NOMO-1 treated with dmso at 0.1 percent for 144 hours (cell line): ENCODE measurements around the gene NINL.
A peak's percentile ranks its signal among the peaks of the same experiment; 100 is the strongest.
"Not testable (repeated sequence)": the region's sequence is repeated elsewhere in the genome, so short reads cannot be mapped to it uniquely, and the experiment has no call there.

Source experiments
- DNase-seq: peaks from one replicate; lab custom pipeline; 2025; ENCODE audit not compliant: unreplicated experiment; lab: John Stamatoyannopoulos, UW

NINL gene

DNA sequence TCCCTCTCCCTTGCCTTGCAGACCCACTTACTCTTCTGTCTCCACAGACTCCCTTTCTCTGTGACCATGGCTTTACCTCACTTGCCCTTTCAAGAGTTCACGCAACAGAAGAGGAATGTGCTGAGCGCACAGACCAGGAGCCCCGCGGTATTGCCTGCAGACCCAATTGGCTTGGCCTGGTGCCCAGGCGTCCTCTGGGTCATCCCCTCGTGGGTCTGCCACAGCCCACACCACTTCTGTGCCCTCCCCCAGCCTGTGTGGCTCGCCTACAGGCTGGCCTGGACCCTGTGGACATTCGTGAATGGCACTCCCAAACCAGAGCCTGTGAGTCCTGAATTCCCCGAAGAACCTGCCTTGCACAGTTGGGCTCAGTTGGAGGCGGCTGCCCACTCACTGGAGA, 15.3 kb upstream of the NINL start:
- DNase-seq, result no peak

DNA sequence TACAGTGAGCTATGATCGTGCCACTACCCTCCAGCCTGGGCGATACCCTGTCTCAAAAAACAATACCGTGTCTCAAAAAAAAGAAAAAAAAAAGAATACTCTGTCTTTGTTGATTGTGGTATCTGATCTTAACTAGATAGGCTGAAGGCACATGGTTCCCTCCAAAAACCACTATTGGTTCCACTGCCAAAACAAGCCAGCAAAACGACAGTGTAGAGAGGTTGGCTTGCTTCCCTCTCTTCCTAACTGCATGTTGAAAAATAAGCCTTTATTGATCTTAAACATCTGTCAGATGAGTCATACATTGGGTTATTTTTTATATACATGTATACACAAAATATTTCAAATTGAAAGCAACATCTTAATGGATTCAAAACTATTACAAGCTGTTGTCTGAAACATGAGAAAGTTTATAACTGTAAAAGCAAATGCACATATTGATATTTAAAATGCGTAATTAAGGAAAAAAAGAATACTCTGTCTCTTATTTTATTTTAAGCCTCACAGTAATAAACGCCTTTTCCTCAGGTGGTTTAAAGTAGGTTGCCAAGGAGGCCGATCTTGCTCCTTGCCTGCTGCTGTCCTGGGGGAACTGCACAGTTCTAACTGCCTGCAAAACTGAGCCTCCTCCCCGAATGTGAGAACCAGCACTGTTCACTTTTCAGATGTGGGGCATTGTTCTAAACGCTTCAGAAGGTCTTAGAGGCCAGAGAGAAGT, 7.0 kb upstream of the NINL start:
- no peak for DNase-seq

DNA sequence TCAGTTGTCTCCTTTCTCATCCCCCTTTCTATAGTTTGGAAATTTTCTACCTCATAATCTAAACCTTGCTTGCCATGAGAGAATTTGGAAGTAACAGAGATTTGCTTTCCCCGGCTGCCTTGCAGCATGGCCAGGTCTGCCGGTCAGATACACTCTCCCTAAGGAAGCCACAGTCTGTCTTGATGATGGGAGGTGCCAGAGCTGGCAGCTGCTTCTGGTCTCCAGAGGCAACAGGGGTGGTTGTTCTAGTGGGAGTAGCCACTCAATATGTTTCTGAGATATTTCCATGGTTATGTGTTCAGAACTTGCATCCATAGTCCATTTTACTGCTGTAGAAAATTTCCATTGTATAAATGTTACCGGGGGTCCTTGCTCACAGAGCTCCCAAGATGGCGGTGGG, 5.4 kb upstream of the NINL start:
- not testable (repeated sequence) for DNase-seq

DNA sequence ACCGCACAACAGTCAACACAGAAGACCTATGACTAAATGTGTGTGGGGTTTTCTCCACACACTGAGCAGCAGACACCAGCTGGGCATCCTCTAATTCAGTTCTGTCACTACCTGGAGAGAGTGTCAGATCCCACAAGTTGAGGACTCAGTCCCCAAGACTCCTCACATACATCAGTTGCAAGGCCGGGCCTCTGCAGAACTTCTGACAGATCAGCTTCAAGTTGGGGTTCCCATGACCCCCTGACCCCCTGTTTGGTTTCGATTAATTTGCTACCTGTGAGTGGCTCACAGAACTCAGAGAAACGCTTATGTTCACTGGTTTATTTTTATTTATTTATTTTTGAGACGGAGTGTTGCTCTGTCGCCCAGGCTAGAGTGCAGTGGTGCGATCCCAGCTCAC, 3.2 kb upstream of the NINL start:
- DNase-seq, result no peak

DNA sequence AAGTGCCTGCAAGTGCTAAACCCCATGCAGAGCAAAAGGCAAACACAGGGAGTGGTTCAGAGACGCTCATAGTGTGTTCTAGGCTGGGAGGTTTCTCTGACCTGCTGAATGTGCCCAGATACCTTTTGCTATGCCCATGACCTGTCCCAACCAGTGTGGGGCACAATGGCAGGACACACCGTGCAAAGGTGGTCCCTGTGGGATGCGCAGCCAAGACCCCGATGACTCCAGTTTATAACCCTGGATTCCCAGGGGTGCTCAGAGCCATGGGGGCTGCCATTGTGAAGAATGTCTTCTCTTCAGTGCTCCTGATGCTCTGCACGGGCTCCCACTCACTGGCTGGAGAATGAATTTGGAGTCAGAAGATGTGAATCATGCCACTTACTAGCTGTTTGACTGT, 2.2 kb upstream of the NINL start:
- DNase-seq, result no peak

DNA sequence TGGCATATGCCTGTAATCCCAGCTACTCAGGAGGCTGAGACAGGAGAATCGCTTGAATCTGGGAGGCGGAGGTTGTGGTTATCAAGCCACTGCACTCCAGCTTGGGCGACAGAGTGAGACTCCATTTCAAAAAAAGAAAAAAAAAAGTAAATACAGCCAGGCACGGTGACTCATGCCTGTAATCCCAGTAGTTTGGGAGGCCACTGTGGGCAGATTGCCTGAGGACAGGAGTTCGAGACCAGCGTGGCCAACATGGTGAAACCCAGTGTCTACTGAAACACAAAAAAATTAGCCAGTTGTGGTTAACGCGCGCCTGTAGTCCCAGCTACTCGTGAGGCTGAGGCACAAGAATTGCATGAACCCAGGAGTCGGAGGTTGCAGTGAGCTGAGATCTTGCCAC, 1.5 kb upstream of the NINL start:
- DNase-seq, result no peak

DNA sequence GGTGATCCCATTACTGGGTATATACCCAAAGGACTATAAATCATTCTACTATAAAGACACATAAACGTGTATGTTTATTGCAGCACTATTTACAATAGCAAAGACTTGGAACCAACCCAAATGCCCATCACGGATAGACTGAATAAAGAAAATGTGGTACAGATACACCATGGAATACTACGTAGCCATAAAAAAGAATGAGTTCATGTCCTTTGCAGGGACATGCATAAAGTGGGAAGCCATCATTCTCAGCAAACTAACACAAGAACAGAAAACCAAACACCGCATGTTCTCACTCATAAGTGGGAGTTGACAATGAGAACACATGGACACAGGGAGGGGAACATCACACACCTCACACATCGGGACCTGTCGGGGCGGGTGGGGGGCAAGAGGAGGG, 1.7 kb downstream of the NINL start:
- not testable (repeated sequence) for DNase-seq

DNA sequence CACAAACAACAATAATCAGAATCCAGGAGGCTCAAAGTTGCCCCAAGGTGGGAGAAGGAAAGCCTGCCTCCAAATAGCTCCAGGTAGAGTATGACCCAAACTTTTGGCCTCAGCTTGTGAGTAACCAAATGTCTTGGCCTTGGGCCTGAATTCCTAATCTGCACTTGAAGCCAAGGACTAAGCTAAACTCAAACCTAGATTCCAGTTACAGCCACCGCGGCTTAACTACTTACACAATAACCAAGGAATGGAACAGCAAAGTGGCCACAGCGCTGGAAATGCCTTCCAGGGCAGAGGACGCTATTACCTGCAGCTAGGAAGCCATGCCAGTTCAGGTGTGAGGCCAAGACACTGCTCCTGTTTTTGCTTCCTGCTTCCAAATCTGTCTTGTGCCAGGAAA, 4.6 kb downstream of the NINL start:
- no peak for DNase-seq

DNA sequence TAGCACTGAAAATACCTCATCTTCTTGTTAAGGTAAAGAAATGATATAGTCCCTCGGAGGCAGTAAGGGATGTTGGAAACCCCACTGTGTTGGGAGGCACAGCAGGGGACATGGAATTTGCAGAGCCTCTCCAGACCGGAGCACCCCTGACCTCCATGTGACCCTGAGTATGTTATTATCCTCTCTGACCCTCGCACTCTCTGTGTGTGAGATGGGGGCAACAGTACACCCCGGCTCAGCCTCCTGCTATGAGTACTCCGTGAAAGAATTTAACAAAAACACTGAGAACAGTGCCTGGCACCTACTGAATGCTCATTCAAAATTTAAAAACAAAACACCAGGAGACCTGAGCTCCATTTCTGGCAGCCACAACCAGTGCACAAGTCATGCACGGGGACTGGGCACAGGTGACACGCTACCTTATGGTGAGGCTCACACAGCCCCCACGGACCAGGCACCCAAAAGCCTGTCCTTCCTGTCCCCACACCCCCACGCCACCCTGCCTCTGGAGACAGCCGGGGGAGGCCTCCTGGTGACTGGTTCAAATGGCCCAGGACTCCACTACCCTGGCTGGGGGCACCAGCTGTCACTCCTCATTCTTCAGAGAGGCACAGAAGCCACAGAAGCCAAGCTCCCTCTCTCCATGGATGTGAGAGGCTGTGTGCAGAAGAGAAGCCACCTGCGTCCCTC, 6.1 kb downstream of the NINL start:
- DNase-seq, result no peak

DNA sequence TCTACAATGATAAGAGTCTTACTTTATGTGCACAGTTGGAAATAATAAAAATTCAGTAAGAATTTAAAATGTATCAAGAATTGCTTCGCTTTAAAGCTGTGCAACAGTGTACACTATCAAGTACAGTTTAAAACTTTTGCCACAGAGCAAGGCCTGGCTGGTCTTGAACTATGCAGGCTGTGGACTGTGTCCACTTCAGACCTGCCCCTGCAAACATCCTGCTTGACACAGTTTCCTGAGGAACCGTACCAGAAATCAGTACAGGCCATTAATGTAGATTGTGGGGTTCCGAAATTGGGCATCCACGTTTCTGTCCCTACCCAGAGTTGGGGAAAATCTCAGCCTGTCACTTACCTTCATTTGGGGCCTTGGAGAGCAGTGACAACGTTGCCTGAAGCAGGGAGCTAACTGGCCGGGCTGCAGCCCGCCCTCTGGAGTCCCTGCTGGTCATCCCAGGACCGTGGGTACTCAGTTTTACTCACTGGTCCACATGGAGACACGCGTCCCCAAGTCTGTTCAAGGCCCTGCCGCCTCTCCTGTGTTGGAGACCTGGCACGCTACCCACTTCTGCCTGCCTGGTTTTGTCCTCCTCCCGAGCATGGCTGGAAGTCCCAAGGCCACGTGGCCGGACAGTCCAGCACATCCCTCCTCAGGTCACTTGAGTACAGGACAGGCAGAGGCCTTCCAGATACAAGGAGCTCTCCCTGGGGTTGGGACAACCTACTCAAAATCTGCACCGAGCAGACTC, 8.4 kb downstream of the NINL start:
- no peak for DNase-seq

DNA sequence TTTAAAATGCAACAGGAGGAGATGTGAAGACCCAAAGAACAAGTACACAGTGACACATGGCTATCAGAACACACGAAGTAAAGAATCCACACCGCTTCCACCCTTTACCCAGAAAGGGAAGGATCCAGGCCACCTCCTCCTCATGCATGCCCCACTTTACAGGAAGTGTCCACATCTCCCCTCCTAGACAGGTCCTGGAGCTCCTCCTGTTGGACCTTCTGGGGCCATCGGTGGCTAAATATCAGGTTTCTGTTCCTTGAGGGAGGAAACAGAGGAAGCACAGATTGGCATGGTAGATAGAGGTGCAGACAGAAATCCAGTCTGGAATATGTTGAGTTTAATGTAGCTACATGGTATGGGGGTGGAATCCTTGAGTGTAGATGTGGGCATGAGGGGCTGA, 10.9 kb downstream of the NINL start:
- DNase-seq, result peak; percentile 35

DNA sequence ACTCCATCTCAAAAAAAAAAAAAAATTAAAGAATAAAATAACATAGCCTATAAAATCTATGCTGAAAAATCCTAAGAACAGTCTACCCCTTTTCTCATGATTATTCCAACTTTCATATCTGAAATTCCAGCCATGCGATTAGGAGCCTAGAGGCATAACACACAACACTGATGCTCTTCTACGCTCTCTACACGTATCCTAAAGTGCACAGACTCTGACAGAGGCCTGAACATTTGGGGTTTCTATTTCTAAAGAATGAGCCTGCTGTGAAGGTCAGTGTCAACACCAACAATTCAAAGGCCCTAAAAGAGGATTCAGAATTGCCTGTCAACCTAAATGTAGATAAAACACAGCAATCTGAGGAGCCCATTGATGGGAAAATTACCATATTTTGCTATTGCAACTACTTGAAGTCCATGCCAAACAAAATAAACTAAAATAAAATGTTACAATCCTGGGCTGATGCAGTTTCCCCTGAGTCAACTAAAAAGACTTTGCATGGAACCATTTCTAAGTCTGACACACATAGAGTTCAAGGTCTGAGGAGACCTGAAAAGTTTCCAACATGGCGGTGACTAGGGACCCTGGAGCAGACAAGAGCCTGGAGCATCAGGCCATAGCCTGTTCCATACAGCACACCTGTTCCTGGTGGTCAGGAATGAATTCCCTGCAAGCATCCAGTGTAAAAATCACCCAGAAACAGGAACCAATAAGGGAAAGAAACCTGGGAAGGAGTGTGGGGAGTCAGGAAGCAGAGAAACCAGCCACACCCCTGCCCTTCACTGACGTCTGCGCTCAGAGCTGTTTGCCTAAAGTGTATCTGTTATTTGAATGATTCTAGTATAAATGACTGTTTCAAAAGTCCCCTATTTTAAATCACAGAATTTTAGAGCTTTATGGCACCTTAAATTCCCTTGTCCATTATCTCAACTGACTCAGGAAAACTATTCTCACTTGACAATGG, 11.8 kb downstream of the NINL start:
- no peak for DNase-seq

DNA sequence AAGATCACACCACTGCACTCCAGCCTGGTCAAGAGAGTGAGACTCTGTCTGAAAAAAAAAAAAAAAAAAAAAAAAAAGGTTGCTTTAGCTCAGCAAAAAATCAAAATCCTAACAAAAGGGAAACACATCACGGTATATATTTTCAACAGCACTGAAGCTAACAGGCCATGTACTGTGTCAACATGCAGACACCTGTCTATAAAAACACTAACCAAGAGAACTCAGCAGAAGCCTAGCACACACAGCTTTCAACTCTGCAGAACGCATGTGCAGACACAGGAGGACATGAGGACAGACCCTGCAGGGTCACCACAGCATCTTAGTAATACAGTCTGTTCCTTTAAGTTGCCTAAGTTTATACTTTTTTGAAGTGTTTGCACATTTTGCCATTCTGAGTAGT, 13.5 kb downstream of the NINL start:
- DNase-seq, result no peak

DNA sequence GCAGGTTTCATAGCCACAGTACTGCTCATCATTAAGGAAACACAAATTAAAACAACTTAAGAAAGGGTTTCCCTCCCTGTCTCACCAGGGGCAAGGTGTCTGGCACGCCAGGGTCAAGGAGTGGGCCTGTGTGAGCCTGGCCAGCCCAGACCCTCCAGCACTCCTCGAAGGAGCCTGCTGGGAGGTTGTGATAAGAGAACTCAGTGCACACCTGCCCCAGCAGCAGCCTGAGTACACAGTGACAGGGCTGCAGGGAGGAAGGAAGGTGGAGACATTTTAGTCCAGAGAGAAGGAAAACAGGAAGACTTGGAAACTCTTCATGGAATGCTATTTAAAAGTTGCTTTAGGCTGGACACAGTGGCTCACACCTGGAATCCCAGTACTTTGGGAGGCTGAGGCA, 14.1 kb downstream of the NINL start:
- DNase-seq, result no peak

DNA sequence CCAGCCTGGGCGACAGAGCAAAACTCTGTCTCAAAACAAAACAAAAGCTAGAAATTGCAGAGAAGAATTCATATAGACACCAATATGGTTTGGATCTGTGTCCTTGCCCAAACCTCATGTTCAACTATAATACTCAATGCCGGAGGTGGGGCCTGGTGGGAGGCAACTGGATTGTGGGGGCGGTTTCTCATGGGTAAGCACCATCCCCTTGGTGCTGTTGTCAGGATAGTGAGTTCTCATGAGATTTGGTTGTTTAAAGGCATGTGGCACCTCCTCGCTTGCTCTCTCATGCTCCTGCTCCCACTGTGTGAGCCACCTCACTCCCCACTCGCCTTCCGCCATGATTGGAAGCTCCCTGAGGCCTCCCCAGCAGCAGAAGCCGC, 15.2 kb downstream of the NINL start:
- DNase-seq, result no peak

DNA sequence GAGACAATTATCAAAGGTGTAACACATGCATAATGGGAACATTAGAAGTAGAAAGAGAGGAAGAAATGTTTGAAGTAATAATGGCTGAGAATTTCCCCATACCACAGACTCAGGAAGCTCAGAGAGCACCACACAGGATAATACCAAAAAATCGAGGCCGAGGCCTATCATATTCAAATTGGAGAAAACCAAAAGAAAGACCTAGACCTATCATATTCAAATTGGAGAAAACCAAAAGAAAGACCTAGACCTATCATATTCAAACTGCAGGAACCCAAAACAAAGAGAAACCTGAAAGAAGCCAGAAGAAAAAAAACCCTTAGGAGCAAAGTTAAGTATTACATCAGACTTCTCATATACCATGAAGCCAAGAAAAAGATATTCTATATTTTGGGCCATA, 18.0 kb downstream of the NINL start:
- DNase-seq, result no peak

DNA sequence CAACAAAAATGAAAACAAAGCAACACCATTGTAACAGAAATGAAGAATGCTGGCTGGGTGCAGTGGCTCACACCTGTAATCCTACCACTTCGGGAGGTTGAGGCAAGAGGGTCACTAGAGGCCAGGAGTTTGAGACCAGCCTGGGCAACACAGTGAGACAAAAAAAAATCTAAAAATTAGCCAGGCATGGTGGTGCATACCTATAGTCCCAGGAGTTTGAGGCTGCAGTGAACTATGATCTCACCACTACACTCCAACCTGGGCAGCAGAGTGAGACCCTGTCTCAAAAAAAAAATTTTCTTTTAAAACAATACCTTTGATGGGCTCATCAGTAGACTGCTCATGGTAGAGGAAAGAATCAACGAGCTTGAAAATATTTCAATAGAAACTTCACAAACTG, 18.5 kb downstream of the NINL start:
- no peak for DNase-seq

DNA sequence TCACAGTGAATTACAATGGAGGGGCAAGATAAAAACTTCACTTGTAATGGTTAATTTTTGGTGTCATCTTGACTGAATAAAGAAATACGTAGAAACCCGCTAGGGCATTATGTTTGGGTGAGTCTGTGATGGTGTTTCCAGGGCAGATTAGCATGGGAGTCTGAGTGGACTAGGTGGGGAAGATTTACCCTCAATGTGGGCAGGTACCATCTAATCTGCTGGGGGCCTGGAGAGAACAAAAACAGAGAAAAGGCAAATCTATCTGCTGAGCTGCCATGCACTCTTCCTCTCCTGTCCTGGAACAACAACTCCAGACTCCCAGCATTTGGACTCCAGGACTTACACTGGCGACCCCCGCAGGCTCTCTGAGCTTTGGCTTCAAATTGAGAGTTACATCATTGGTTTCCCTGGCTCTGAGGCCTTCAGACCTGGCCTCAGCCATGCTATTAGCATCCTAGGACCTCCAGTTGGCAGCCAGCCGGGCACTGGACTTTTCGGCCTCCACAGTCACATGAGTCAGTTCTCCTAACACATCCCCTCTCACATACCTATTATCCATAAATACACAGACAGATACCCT, 19.7 kb downstream of the NINL start:
- DNase-seq, result no peak

DNA sequence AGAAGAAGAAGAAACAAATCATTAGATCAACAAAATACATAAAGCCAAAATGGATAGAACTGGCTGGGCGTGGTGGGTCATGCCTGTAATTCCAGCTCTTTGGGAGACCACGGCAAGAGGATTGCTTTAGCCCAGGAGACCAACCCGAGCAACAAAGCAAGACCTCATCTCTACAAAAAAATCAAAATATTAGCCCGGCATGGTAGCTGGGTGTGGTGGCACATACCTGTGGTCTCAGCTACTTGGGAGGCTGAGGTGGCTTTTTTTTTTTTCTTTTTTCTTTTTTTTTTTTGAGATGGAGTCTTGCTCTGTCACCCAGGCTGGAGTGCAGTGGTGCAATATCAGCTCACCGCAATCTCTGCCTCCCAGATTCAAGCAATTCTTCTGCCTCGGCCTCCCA, 21.5 kb downstream of the NINL start:
- DNase-seq, result no peak

DNA sequence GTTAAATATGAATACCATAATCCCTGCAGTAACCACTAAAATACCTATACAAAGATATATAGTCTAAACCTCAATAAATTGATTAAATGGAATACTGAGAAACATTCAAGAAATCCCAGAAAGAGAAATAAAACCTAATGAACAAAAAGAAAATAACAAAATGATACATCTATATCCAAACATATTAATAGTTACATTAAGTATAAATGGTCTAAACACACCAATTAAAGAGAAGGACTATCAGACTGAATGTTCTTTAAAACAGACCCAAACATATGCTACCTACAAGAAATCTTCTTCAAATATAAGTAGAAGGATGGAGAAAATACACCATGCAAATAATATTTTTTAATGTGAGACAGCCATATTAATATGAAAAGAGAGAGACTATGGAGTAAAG, 22.0 kb downstream of the NINL start:
- no peak for DNase-seq

DNA sequence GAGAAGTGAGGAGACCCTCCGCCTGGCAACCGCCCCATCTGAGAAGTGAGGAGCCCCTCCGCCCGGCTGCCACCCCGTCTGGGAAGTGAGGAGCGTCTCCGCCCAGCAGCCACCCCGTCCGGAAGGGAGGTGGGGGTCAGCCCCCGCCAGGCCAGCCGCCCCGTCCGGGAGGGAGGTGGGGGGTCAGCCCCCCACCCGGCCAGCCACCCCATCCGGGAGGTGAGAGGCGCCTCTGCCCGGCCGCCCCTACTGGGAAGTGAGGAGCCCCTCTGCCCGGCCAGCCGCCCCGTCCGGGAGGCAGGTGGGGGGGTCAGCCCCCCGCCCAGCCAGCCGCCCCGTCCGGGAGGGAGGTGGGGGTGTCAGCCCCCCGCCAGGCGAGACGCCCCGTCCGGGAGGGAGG, 23.6 kb downstream of the NINL start:
- not testable (repeated sequence) for DNase-seq
